Measurements from ENCODE around the gene TPSAB1.

The TPSAB1 gene

DNA sequence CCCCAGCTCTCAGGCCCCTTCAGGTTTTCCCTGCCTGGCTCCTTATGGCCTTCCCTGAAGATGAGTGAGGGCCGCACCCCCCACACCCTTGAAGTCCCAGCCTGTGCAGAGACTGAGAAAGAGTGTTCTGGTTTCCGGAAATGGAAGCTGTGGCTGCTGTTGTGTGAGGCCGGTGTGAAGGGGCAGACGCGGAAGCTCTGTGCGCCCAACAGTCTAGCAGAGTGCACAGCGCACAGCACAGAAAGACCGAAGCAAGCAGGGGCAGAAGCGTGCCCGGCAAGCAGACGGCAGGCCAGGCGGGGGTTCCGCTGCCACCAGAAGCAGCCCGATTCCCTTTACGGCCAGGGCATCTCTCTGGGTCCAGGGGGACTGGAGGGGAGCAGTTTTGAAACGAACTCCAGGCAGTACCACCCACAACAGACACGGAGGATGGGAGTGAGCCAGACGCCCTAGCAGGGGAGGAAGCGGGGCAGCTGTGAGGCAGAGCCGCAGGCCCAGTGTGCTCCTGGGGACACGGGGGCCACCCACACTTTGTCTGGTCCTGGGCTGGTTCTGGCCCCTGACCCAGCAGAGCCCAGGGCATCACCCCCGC, 32.2 kb upstream of the TPSAB1 start:
- H3K4me2 ChIP-seq, result no peak overlapping the region
- TF ChIP-seq, protein P1, sequence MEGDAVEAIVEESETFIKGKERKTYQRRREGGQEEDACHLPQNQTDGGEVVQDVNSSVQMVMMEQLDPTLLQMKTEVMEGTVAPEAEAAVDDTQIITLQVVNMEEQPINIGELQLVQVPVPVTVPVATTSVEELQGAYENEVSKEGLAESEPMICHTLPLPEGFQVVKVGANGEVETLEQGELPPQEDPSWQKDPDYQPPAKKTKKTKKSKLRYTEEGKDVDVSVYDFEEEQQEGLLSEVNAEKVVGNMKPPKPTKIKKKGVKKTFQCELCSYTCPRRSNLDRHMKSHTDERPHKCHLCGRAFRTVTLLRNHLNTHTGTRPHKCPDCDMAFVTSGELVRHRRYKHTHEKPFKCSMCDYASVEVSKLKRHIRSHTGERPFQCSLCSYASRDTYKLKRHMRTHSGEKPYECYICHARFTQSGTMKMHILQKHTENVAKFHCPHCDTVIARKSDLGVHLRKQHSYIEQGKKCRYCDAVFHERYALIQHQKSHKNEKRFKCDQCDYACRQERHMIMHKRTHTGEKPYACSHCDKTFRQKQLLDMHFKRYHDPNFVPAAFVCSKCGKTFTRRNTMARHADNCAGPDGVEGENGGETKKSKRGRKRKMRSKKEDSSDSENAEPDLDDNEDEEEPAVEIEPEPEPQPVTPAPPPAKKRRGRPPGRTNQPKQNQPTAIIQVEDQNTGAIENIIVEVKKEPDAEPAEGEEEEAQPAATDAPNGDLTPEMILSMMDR (conservative IDR thresholded peaks at IDR 0.05; ENCODE audit: low read depth, low read length), result no peak
- no peak overlapping the region for H3K27ac ChIP-seq
- H2AFZ ChIP-seq (ENCODE audit: low read depth), result no peak overlapping the region
- H3K9ac ChIP-seq, result no peak overlapping the region
- no peaks in the 10 kb centered on the region for H4K20me1 ChIP-seq (ENCODE audit: insufficient read depth)
- no peak overlapping the region for H3K4me3 ChIP-seq (IDR thresholded peaks at IDR 0.05; ENCODE audit: insufficient read depth, low read depth, low read length)
- H3K79me2 ChIP-seq (ENCODE audit: insufficient read depth, low read depth), result no peaks in the 10 kb centered on the region
- peaks cover 91% of the 10 kb centered on the region for H3K27me3 ChIP-seq (ENCODE audit: insufficient read depth, low read depth)
- H3K36me3 ChIP-seq (ENCODE audit: insufficient read depth), result no peaks in the 10 kb centered on the region
- H3K4me1 ChIP-seq (ENCODE audit: low read depth, poor library complexity, severe bottlenecking), result no peaks in the 10 kb centered on the region

DNA sequence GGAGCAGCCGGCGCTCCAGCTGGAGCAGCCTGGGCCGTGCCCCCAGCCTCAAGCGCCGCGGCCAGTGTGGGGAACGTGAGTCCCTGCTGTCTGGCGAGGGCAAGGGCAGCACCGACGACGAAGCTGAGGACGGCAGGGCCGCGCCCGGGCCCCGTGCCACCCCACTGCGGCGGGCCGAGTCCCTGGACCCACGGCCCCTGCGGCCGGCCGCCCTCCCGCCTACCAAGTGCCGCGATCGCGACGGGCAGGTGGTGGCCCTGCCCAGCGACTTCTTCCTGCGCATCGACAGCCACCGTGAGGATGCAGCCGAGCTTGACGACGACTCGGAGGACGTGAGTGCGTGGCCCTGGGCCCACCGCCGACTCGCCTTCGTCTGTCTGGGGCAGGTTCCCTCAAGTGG, 31.4 kb upstream of the TPSAB1 start:
- H3K9ac ChIP-seq, result no peak overlapping the region
- H3K36me3 ChIP-seq (ENCODE audit: insufficient read depth), result no peaks in the 10 kb centered on the region
- H4K20me1 ChIP-seq (ENCODE audit: insufficient read depth), result no peaks in the 10 kb centered on the region
- no peak overlapping the region for H2AFZ ChIP-seq (ENCODE audit: low read depth)
- H3K27me3 ChIP-seq (ENCODE audit: insufficient read depth, low read depth), result peaks cover 91% of the 10 kb centered on the region
- TF ChIP-seq, protein P1 (conservative IDR thresholded peaks at IDR 0.05; ENCODE audit: low read depth, low read length), result no peak
- no peak overlapping the region for H3K27ac ChIP-seq
- H3K79me2 ChIP-seq (ENCODE audit: insufficient read depth, low read depth), result no peaks in the 10 kb centered on the region
- H3K4me2 ChIP-seq, result no peak overlapping the region
- H3K4me3 ChIP-seq (IDR thresholded peaks at IDR 0.05; ENCODE audit: insufficient read depth, low read depth, low read length), result no peak overlapping the region
- H3K4me1 ChIP-seq (ENCODE audit: low read depth, poor library complexity, severe bottlenecking), result no peaks in the 10 kb centered on the region

DNA sequence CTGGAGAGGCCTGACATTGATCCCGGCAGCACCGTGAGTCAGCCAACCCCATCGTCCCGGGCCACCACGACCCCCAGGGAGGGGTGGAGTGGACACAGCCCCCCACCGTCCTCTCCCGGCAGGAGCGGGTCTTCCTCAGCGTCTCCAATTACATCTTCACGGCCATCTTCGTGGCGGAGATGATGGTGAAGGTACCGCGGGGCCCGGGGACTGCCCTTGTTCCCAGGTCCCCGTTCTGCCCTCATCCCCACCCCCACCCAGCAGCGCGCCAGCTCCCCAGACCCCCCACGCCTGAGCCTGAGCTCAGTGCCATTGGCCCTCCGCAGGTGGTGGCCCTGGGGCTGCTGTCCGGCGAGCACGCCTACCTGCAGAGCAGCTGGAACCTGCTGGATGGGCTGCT, 30.0 kb upstream of the TPSAB1 start:
- Histone ChIP-seq H3K4me2 (no peak overlapping the region), H3K79me2 (ENCODE audit: insufficient read depth, low read depth) (no peaks in the 10 kb centered on the region), H2AFZ (ENCODE audit: low read depth) (no peak overlapping the region), H3K27ac (no peak overlapping the region), H3K36me3 (ENCODE audit: insufficient read depth) (no peaks in the 10 kb centered on the region), H3K9ac (no peak overlapping the region), H3K4me1 (ENCODE audit: low read depth, poor library complexity, severe bottlenecking) (no peaks in the 10 kb centered on the region), H3K4me3 (IDR thresholded peaks at IDR 0.05; ENCODE audit: insufficient read depth, low read depth, low read length) (no peak overlapping the region), H3K27me3 (ENCODE audit: insufficient read depth, low read depth) (peaks cover 94% of the 10 kb centered on the region), H4K20me1 (ENCODE audit: insufficient read depth) (no peaks in the 10 kb centered on the region)
- TF ChIP-seq, protein P1 (conservative IDR thresholded peaks at IDR 0.05; ENCODE audit: low read depth, low read length), result no peak

DNA sequence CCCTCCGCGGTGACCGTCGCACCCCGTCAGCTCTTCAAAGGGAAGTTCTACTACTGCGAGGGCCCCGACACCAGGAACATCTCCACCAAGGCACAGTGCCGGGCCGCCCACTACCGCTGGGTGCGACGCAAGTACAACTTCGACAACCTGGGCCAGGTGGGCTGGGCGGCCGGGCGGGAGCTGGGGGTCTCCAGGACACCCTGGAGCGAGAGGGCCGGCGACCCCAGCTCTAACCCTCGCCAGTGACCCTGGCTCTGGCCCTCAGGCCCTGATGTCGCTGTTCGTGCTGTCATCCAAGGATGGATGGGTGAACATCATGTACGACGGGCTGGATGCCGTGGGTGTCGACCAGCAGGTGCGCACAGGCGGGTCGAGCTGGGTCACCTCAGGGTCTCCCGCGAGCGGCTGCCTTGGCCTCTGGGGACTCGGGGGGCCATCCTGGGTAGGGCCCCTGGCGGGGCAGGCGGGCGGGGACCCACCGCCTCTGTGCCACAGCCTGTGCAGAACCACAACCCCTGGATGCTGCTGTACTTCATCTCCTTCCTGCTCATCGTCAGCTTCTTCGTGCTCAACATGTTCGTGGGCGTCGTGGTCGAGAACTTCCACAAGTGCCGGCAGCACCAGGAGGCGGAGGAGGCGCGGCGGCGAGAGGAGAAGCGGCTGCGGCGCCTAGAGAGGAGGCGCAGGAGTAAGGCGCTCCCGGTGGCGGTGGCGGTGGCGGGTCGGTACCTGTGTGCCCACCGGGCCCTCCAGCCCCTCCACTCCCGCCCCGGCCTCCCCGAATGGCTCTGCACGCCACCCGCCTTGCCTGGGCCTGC, 28.8 kb upstream of the TPSAB1 start:
- Histone ChIP-seq H3K27ac (no peak overlapping the region), H3K79me2 (ENCODE audit: insufficient read depth, low read depth) (no peaks in the 10 kb centered on the region), H3K4me3 (IDR thresholded peaks at IDR 0.05; ENCODE audit: insufficient read depth, low read depth, low read length) (no peak overlapping the region), H2AFZ (ENCODE audit: low read depth) (no peak overlapping the region), H3K27me3 (ENCODE audit: insufficient read depth, low read depth) (peaks cover 94% of the 10 kb centered on the region), H3K4me1 (ENCODE audit: low read depth, poor library complexity, severe bottlenecking) (no peaks in the 10 kb centered on the region), H3K4me2 (no peak overlapping the region), H3K36me3 (ENCODE audit: insufficient read depth) (no peaks in the 10 kb centered on the region), H4K20me1 (ENCODE audit: insufficient read depth) (no peaks in the 10 kb centered on the region), H3K9ac (no peak overlapping the region)
- TF ChIP-seq, protein P1 (conservative IDR thresholded peaks at IDR 0.05; ENCODE audit: low read depth, low read length), result no peak
